CD4-positive, alpha-beta T cell treated with Interleukin-15 for 1 hour (primary cell): ENCODE data around the gene TMEM132E.

ENCODE experiments used
- DNase-seq: peaks from one replicate; pipeline ENCODE4 v3.0.0-alpha.2; 2020

The TMEM132E gene

GRCh38 chr17:34668206-34668605 is 88.8 kb downstream of the TMEM132E start:
- DNase-seq: no peak

- no peak for DNase-seq
These were observed 90.1 kb downstream of the TMEM132E start for GRCh38 chr17:34669511-34669910.

GRCh38 chr17:34670618-34671017 is 91.2 kb downstream of the TMEM132E start:
- DNase-seq: no peak

GRCh38 chr17:34671191-34671590 is 91.8 kb downstream of the TMEM132E start:
- no peak for DNase-seq

GRCh38 chr17:34672176-34672785 is 92.9 kb downstream of the TMEM132E start:
- DNase-seq: no peak

GRCh38 chr17:34673516-34673915 is 94.1 kb downstream of the TMEM132E start:
- no peak for DNase-seq

GRCh38 chr17:34673995-34674890 is 94.9 kb downstream of the TMEM132E start:
- no peak for DNase-seq

GRCh38 chr17:34675143-34675542 is 95.8 kb downstream of the TMEM132E start:
- no peak for DNase-seq

GRCh38 chr17:34675605-34676004 is 96.2 kb downstream of the TMEM132E start:
- DNase-seq: no peak

GRCh38 chr17:34680151-34680550 is 100.8 kb downstream of the TMEM132E start:
- no peak for DNase-seq

GRCh38 chr17:34682305-34682704 is 102.9 kb downstream of the TMEM132E start:
- DNase-seq: no peak

GRCh38 chr17:34683390-34683789 is 104.0 kb downstream of the TMEM132E start:
- no peak for DNase-seq
